ENCODE results near the gene SEPTIN2.
A peak's percentile ranks its signal among the peaks of the same experiment; 100 is the strongest.
"Not testable (repeated sequence)": the region's sequence is repeated elsewhere in the genome, so short reads cannot be mapped to it uniquely, and the experiment has no call there.

Gene SEPTIN2

DNA sequence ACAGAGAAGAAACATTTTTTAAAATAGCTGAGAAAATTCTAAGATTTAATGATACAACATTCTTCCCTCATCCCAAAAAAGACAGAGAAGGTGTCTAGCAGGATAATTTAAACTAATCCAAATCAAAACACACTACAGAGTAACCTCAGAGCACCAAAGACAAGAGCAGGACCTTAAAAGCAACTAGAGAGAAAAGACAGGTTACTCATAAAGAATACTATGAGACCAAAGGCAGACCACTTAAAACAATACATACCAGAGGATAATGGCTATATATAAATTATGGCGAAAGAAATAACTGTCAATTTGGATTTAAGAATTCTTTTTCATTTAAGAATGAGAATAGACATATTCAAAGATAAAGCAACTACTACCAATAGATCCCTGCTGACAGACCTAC is 40.2 kb upstream of the SEPTIN2 start:
- peaks cover 36% of the 10 kb centered on the region for H3K4me1 Mint-ChIP-seq

GRCh38 chr2:241275910-241276309 is 39.8 kb upstream of the SEPTIN2 start:
- H3K27ac Mint-ChIP-seq, result no peak overlapping the region
- peaks cover 35% of the 10 kb centered on the region for H3K9me3 Mint-ChIP-seq
- no peak overlapping the region for H3K4me3 Mint-ChIP-seq
- no peak for TF ChIP-seq CTCF (IDR thresholded peaks at IDR 0.05)
- DNase-seq, result no peak
- H3K27me3 Mint-ChIP-seq (ENCODE audit: low read depth, poor library complexity), result no peaks in the 10 kb centered on the region
- peaks cover 45% of the 10 kb centered on the region for H3K36me3 Mint-ChIP-seq (ENCODE audit: low read depth)
- peaks cover 32% of the 10 kb centered on the region for H3K4me1 Mint-ChIP-seq

More for the DNA sequence above, 40.2 kb upstream of the SEPTIN2 start:
- Mint-ChIP-seq H3K4me3 (no peak overlapping the region), H3K27ac (no peak overlapping the region), H3K36me3 (ENCODE audit: low read depth) (peaks cover 45% of the 10 kb centered on the region), H3K9me3 (peaks cover 35% of the 10 kb centered on the region), H3K27me3 (ENCODE audit: low read depth, poor library complexity) (no peaks in the 10 kb centered on the region)
- no peak for DNase-seq
- no peak for TF ChIP-seq CTCF (IDR thresholded peaks at IDR 0.05)

GRCh38 chr2:241278306-241278705 is 37.4 kb upstream of the SEPTIN2 start:
- H3K4me3 Mint-ChIP-seq; H3K27ac Mint-ChIP-seq; DNase-seq; H3K27me3 Mint-ChIP-seq (ENCODE audit: low read depth, poor library complexity): not testable (repeated sequence)
- Mint-ChIP-seq H3K9me3 (peaks cover 35% of the 10 kb centered on the region), H3K4me1 (peaks cover 31% of the 10 kb centered on the region), H3K36me3 (ENCODE audit: low read depth) (peaks cover 45% of the 10 kb centered on the region)

DNA sequence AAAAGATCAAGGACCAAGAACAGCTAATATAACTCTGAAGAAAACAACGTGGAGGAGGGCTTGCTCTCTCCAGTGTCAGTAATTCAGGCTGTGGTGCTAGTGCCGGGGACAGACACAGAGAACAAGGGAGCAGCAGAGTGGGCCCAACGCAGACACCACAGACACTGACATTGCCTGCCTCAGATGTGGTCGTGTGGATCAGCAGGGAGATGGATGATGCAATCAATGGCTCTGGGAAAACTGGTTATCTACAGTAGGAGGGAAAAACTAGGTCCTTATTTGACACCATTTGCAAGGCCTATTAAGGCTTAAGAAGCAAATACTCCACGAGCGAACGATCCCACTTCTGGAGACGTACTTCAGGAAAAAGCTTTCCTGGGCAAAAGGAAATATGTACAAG is 36.3 kb upstream of the SEPTIN2 start:
- Mint-ChIP-seq H3K9me3 (peaks cover 31% of the 10 kb centered on the region), H3K36me3 (ENCODE audit: low read depth) (peaks cover 44% of the 10 kb centered on the region), H3K4me3 (no peak overlapping the region), H3K27ac (peak overlapping the region; percentile 68), H3K4me1 (peaks cover 28% of the 10 kb centered on the region), H3K27me3 (ENCODE audit: low read depth, poor library complexity) (no peaks in the 10 kb centered on the region)
- TF ChIP-seq CTCF (IDR thresholded peaks at IDR 0.05), result no peak
- DNase-seq, result no peak

GRCh38 chr2:241279828-241280227 is 35.9 kb upstream of the SEPTIN2 start:
- peaks cover 28% of the 10 kb centered on the region for H3K4me1 Mint-ChIP-seq
- H3K9me3 Mint-ChIP-seq, result peaks cover 28% of the 10 kb centered on the region
- H3K27me3 Mint-ChIP-seq (ENCODE audit: low read depth, poor library complexity), result no peaks in the 10 kb centered on the region
- peak overlapping the region; percentile 12 for H3K27ac Mint-ChIP-seq
- no peak for DNase-seq
- TF ChIP-seq CTCF (IDR thresholded peaks at IDR 0.05), result no peak
- H3K36me3 Mint-ChIP-seq (ENCODE audit: low read depth), result peaks cover 40% of the 10 kb centered on the region
- H3K4me3 Mint-ChIP-seq, result no peak overlapping the region

GRCh38 chr2:241280291-241280690 is 35.4 kb upstream of the SEPTIN2 start:
- Mint-ChIP-seq H3K4me3 (no peak overlapping the region), H3K27ac (no peak overlapping the region)
- no peak for DNase-seq

More at GRCh38 chr2:241280291-241280690, 35.4 kb upstream of the SEPTIN2 start:
- TF ChIP-seq CTCF (IDR thresholded peaks at IDR 0.05), result no peak
- Mint-ChIP-seq H3K36me3 (ENCODE audit: low read depth) (peaks cover 38% of the 10 kb centered on the region), H3K27me3 (ENCODE audit: low read depth, poor library complexity) (no peaks in the 10 kb centered on the region), H3K4me1 (peaks cover 29% of the 10 kb centered on the region), H3K9me3 (peaks cover 24% of the 10 kb centered on the region)
